Fibroblast of lung (primary cell): Measurements from ENCODE around the gene CPNE2.

Source experiments
- CTCF ChIP-seq, 2 donors: IDR thresholded peaks in 1 of 2; conservative IDR thresholded peaks in 1 of 2; 1 replicate in 1 of 2; 2 replicates in 1 of 2; pipeline ENCODE4 v1.5.1; 2011 to 2012; ENCODE audit warnings: low read length in 2 of 2, control low read depth in 1 of 2, inconsistent platforms in 1 of 2, low read depth in 1 of 2, mild to moderate bottlenecking in 1 of 2
- EZH2 ChIP-seq: IDR thresholded peaks from 2 replicates; pipeline ENCODE4 v1.5.1; 2012; ENCODE audit warnings: low read length, control low read depth, mild to moderate bottlenecking; ENCODE audit errors: missing control alignments

- TF ChIP-seq EZH2: no peak
- no peak for TF ChIP-seq CTCF (conservative IDR thresholded peaks at IDR 0.05 in 1 of 2, IDR thresholded peaks at IDR 0.05 in 1 of 2; ENCODE audit: low read depth in 1 of 2, low read length in 2 of 2)
Measured at GRCh38 chr16:57107321-57107922, 15.0 kb downstream of the CPNE2 start.
